ENCODE results near the gene DIPK1A. TPM values are rescaled to one million over a fixed set of nuclear protein-coding genes. Genes with fewer than 3 reads are reported as not detected.

The DIPK1A gene
- total RNA-seq, 2 donors from 2014 or later = 2.2 to 4.2 TPM

- no peaks in the 10 kb centered on the region for H3K36me3 Mint-ChIP-seq
- DNase-seq (ENCODE audit: low spot score) = no peak
- no peak overlapping the region for H3K27ac Mint-ChIP-seq
- H3K27me3 Mint-ChIP-seq = no peaks in the 10 kb centered on the region
- H3K9me3 Mint-ChIP-seq = no peaks in the 10 kb centered on the region
- H3K4me1 Mint-ChIP-seq (ENCODE audit: low read depth in 2 of 2) = peaks cover 5 to 7% of the 10 kb centered on the region in 2 donors
- H3K4me3 Mint-ChIP-seq = no peak overlapping the region
- ATAC-seq = no peak
These were observed 31.8 kb downstream of the DIPK1A start for GRCh38 chr1:92929461-92929860.

DNA sequence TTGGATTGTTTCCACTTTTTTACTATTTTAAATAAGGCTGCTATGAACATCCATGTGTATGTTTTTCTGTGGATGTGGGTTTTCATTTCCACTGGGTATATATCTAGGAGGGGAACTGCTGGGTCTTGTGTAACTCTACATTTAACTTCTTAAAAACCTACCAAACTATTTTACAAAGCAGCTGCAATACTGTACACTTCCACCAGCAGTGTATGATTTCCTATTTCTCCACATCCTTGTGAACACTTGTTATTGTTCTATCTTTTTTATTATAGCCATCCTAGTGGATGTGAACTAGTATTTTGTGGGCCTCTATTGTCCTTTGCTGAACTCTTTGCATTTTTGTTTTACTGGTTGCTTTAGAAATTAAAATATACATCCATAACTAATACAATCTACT, 33.4 kb downstream of the DIPK1A start:
- ATAC-seq = no peak
- Mint-ChIP-seq H3K27me3 (no peaks in the 10 kb centered on the region), H3K36me3 (no peaks in the 10 kb centered on the region), H3K9me3 (no peaks in the 10 kb centered on the region), H3K4me1 (ENCODE audit: low read depth in 2 of 2) (peaks cover 0 to 3% of the 10 kb centered on the region in 2 donors), H3K4me3 (no peak overlapping the region), H3K27ac (no peak overlapping the region)
- DNase-seq (ENCODE audit: low spot score) = no peak

DNA sequence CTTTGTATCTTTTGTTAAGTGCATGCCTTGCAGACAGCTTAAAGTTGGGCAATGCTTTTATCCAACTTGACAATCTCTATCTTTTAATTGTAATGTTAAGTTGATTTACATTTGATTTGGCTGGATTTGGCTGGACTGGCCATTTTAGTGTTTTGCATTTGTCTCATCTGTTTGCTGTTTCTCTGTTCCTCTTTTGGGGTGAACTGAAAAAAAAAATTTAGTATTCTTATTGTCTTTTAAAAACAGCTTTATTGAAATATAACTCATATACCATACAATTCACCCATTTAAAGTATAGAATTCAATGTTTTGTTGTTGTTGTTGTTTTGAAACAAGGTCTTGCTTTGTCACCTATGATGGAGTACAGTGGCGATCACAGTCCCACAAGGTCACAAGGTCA, 34.4 kb downstream of the DIPK1A start:
- Mint-ChIP-seq H3K4me3 (no peak overlapping the region), H3K9me3 (no peaks in the 10 kb centered on the region), H3K27me3 (no peaks in the 10 kb centered on the region), H3K4me1 (ENCODE audit: low read depth in 2 of 2) (peaks cover 0 to 3% of the 10 kb centered on the region in 2 donors), H3K27ac (no peak overlapping the region), H3K36me3 (no peaks in the 10 kb centered on the region)
- DNase-seq (ENCODE audit: low spot score) = no peak
- no peak for ATAC-seq

GRCh38 chr1:92924501-92924900, 36.8 kb downstream of the DIPK1A start:
- DNase-seq (ENCODE audit: low spot score) (no peak), ATAC-seq (no peak)
- Mint-ChIP-seq H3K4me1 (ENCODE audit: low read depth in 2 of 2) (peaks cover 6 to 11% of the 10 kb centered on the region in 2 donors), H3K27me3 (no peaks in the 10 kb centered on the region), H3K9me3 (no peaks in the 10 kb centered on the region), H3K4me3 (no peak overlapping the region), H3K36me3 (peaks cover 5% of the 10 kb centered on the region), H3K27ac (no peak overlapping the region)

- no peak overlapping the region for H3K4me3 Mint-ChIP-seq
- H3K27ac Mint-ChIP-seq = no peak overlapping the region
- H3K9me3 Mint-ChIP-seq = no peaks in the 10 kb centered on the region
- DNase-seq (ENCODE audit: low spot score) = no peak
- no peaks in the 10 kb centered on the region for H3K27me3 Mint-ChIP-seq
- H3K36me3 Mint-ChIP-seq = peaks cover 5% of the 10 kb centered on the region
- H3K4me1 Mint-ChIP-seq (ENCODE audit: low read depth in 2 of 2) = peaks cover 6 to 11% of the 10 kb centered on the region in 2 donors
- no peak for ATAC-seq
These were observed 37.6 kb downstream of the DIPK1A start for GRCh38 chr1:92923664-92924063.

DNA sequence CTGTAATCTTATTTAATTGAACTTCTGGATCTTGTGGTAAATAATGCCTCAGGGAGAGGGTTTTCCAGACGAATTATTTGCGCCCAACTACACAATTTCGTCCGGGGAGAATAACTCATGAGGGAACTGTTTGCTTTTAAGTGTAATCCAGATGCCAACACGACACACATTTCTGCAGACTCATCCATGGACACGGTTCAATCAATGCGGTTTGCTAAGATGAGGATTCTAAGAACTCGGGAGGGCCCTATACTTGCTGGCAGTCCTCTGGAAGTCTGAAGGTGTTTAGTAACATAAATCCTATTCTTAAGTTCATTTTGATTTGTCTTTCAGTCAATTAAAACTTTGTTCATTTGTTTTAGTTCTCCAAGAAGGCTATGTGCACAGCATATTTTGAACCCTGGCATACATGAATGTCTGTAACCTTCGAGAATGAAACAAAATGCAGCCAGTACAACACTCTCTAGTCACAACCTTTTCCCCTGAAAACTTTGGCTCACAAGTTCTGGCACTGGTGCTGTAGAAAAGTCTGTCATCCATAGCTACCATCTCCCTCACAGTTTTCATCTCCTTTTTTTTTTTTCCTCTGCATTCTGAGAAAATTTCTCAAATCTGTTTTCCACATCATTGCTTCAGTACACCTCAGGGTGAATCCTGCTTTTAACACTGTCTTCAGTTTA, 38.8 kb downstream of the DIPK1A start:
- DNase-seq (ENCODE audit: low spot score) (no peak), ATAC-seq (no peak)
- Mint-ChIP-seq H3K9me3 (no peaks in the 10 kb centered on the region), H3K4me3 (no peak overlapping the region), H3K27ac (no peak overlapping the region), H3K4me1 (ENCODE audit: low read depth in 2 of 2) (peaks cover 6 to 12% of the 10 kb centered on the region in 2 donors), H3K36me3 (peaks cover 5% of the 10 kb centered on the region), H3K27me3 (no peaks in the 10 kb centered on the region)

- Mint-ChIP-seq H3K4me1 (ENCODE audit: low read depth in 2 of 2) (peaks cover 6 to 15% of the 10 kb centered on the region in 2 donors), H3K27me3 (no peaks in the 10 kb centered on the region), H3K27ac (peak overlapping the region in 1 of 2 donors; percentile 9), H3K4me3 (no peak overlapping the region), H3K9me3 (no peaks in the 10 kb centered on the region), H3K36me3 (peaks cover 5% of the 10 kb centered on the region)
- DNase-seq (ENCODE audit: low spot score) = no peak
- no peak for ATAC-seq
These were observed 39.9 kb downstream of the DIPK1A start for GRCh38 chr1:92921031-92922023.

DNA sequence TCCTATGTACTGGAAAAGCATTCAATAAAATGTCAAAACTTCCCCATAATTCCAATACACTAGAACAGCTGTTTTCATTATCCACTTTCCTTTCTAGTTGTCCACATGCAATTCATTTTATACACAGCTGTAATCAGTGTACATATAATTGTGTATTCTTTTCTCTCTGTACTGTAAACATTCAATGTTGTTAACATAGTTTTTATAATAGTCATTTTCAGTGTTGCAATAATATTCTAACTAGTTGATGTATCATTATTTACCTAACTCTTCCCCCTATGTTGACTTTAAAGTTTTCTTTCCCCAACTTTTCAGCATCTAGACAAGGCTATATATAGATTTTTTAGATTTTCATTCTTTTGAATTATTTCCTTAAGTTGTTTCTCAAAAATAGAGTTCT, 44.4 kb downstream of the DIPK1A start:
- Mint-ChIP-seq H3K9me3 (no peaks in the 10 kb centered on the region), H3K27ac (no peak overlapping the region), H3K4me1 (ENCODE audit: low read depth in 2 of 2) (peaks cover 11 to 23% of the 10 kb centered on the region in 2 donors), H3K4me3 (no peak overlapping the region), H3K27me3 (no peaks in the 10 kb centered on the region), H3K36me3 (peaks cover 5% of the 10 kb centered on the region)
- ATAC-seq (no peak), DNase-seq (ENCODE audit: low spot score) (no peak)

GRCh38 chr1:92915547-92915946, 45.7 kb downstream of the DIPK1A start:
- Mint-ChIP-seq H3K27ac (no peak overlapping the region), H3K27me3 (no peaks in the 10 kb centered on the region), H3K4me3 (no peak overlapping the region), H3K4me1 (ENCODE audit: low read depth in 2 of 2) (peaks cover 9 to 17% of the 10 kb centered on the region in 2 donors), H3K9me3 (no peaks in the 10 kb centered on the region), H3K36me3 (peaks cover 4% of the 10 kb centered on the region)
- no peak for DNase-seq (ENCODE audit: low spot score)
- no peak for ATAC-seq

DNA sequence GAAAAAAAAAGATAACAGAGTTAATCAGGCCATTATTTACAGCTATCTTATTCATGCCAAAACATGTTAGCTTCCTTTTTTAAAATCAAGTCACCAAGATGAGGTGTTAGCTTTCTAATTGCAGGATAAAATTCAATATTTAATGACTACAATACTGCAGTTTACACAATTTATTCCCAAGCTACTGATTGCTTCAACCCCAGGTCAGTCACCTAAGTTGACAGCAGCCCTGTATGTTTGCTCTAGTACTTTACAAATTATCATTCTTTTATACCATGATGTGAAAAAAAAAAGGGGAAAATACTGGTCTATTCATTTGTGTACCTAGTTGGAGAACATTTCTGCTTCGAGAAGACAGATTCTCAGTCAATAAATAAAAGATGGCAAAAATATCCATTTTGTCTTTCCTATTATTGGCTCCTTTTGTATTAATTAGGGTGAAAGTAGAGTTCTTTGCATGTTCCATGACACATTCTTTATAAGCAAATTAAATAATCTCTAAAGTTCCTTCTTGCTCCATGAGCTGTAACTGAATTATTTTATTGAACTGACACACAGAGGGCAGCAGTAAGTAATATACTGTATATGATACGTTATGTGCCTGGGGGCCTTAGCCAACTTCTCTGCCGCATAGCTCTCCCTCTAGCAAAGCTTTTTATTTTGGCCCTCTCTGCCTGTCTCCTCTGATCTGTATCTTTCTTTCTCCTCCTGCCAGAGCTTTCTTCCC, 48.0 kb downstream of the DIPK1A start:
- no peak overlapping the region for H3K4me3 Mint-ChIP-seq
- H3K9me3 Mint-ChIP-seq = no peaks in the 10 kb centered on the region
- peaks cover 5 to 16% of the 10 kb centered on the region in 2 donors for H3K4me1 Mint-ChIP-seq (ENCODE audit: low read depth in 2 of 2)
- no peak for DNase-seq (ENCODE audit: low spot score)
- peaks cover under 1% of the 10 kb centered on the region for H3K36me3 Mint-ChIP-seq
- H3K27me3 Mint-ChIP-seq = no peaks in the 10 kb centered on the region
- no peak for ATAC-seq
- peak overlapping the region in 1 of 2 donors; percentile 45 for H3K27ac Mint-ChIP-seq

- H3K4me3 Mint-ChIP-seq = no peak overlapping the region
- H3K27ac Mint-ChIP-seq = no peak overlapping the region
- no peaks in the 10 kb centered on the region for H3K27me3 Mint-ChIP-seq
- peaks cover 8 to 15% of the 10 kb centered on the region in 2 donors for H3K4me1 Mint-ChIP-seq (ENCODE audit: low read depth in 2 of 2)
- DNase-seq (ENCODE audit: low spot score) = no peak
- no peaks in the 10 kb centered on the region for H3K9me3 Mint-ChIP-seq
- ATAC-seq = no peak
- peaks cover 5% of the 10 kb centered on the region for H3K36me3 Mint-ChIP-seq
These were observed 51.2 kb downstream of the DIPK1A start for GRCh38 chr1:92910081-92910480.

GRCh38 chr1:92909321-92909720, 51.9 kb downstream of the DIPK1A start:
- H3K27me3 Mint-ChIP-seq = no peaks in the 10 kb centered on the region
- no peak overlapping the region for H3K4me3 Mint-ChIP-seq
- H3K4me1 Mint-ChIP-seq (ENCODE audit: low read depth in 2 of 2) = peaks cover 6 to 15% of the 10 kb centered on the region in 2 donors
- H3K36me3 Mint-ChIP-seq = peaks cover 5% of the 10 kb centered on the region
- no peak for DNase-seq (ENCODE audit: low spot score)
- no peak for ATAC-seq
- H3K27ac Mint-ChIP-seq = no peak overlapping the region
- H3K9me3 Mint-ChIP-seq = no peaks in the 10 kb centered on the region

- Mint-ChIP-seq H3K27me3 (no peaks in the 10 kb centered on the region), H3K9me3 (no peaks in the 10 kb centered on the region), H3K27ac (no peak overlapping the region), H3K36me3 (peaks cover 5% of the 10 kb centered on the region), H3K4me1 (ENCODE audit: low read depth in 2 of 2) (peaks cover 11 to 12% of the 10 kb centered on the region in 2 donors), H3K4me3 (no peak overlapping the region)
- DNase-seq (ENCODE audit: low spot score) = no peak
- ATAC-seq = no peak
These were observed 53.1 kb downstream of the DIPK1A start for GRCh38 chr1:92907949-92908684.

Measured in natural killer cell treated with Interleukin-12 subunit alpha and Interleukin-12 subunit beta and Interleukin-15 and Interleukin-18, amount 100 ng/mL, for 72 hours (primary cell).